GM12873 (cell line): ENCODE measurements around the gene CSF2RB.

ENCODE experiments used
- CTCF ChIP-seq: IDR thresholded peaks from 2 replicates; pipeline ENCODE4 v1.5.1; 2012; ENCODE audit warnings: low read depth, mild to moderate bottlenecking, moderate library complexity, low read length, control low read depth; ENCODE audit not compliant: insufficient read depth; ENCODE audit errors: missing control alignments

CSF2RB gene

GRCh38 chr22:36875741-36876140, 37.7 kb upstream of the CSF2RB start:
- no peak for TF ChIP-seq CTCF

GRCh38 chr22:36879775-36880174, 33.7 kb upstream of the CSF2RB start:
- TF ChIP-seq CTCF, result no peak

GRCh38 chr22:36881504-36882245, 31.8 kb upstream of the CSF2RB start:
- TF ChIP-seq CTCF, result no peak

GRCh38 chr22:36884349-36885158, 28.9 kb upstream of the CSF2RB start:
- TF ChIP-seq CTCF, result no peak

- no peak for TF ChIP-seq CTCF
Measured at GRCh38 chr22:36885474-36885873, 28.0 kb upstream of the CSF2RB start.

GRCh38 chr22:36886016-36886415, 27.4 kb upstream of the CSF2RB start:
- TF ChIP-seq CTCF, result no peak

GRCh38 chr22:36887162-36887561, 26.3 kb upstream of the CSF2RB start:
- TF ChIP-seq CTCF, result no peak
